A673 (cell line): Measurements from ENCODE around the gene RGS6.

ENCODE experiments used
- CTCF ChIP-seq: fragments of 300-800, 200-600 bp; sonication (generic); conservative IDR thresholded peaks from 2 replicates; pipeline ENCODE4 v1.5.1; 2017; ENCODE audit warnings: low read depth, mild to moderate bottlenecking, antibody characterized with exemption, low read length, moderate library complexity, mixed read lengths
- EZH2 ChIP-seq: fragments of 200-600 bp; sonication (generic); IDR thresholded peaks from 2 replicates; pipeline ENCODE4 v1.6.1; 2017; ENCODE audit warnings: borderline replicate concordance, low read depth, mild to moderate bottlenecking, mixed read lengths, antibody characterized with exemption, low read length; ENCODE audit not compliant: poor library complexity, severe bottlenecking

GRCh38 chr14:72590577-72590976 lies 658.3 kb downstream of the RGS6 start:
- no peak for TF ChIP-seq CTCF
- no peak for TF ChIP-seq EZH2
